Activated CD4-positive, alpha-beta T cell treated with anti-CD3 and anti-CD28 coated beads, Interleukin-2, amount 50 U/mL, for 16 hours (primary cell): Measurements from ENCODE around the gene CMTR1.

Experiments
- DNase-seq: peaks from one replicate; pipeline ENCODE4 v3.0.0-alpha.2; 2020

Gene CMTR1

DNA sequence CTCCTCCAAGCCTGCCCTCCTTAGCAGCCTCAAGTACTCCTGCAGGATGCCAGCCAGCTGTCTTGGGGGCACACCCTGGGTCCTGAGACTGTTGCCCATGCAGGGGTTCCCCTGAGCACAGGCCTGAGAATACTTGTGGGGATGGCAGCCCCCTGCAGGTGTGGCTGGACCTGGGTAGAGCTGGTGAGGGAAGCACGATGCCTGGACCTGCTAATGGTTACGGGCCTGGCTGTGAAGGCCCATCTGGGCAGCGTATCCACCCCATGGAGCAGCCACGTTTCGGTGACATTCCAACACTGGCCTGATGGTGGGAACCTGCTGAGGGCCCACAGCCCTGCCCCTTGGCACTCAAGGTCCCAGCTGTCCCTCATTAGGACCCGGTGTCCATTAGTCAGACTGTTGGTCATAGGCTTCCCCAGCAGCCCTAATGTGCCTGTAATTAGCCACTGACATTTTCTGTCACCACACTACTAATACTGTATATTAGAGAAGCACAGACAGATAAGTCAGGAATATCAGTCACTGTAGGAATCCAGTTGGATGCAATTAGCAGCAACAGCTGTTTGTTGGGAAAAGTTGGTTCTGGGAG lies 46.3 kb downstream of the CMTR1 start:
- DNase-seq = no peak

DNA sequence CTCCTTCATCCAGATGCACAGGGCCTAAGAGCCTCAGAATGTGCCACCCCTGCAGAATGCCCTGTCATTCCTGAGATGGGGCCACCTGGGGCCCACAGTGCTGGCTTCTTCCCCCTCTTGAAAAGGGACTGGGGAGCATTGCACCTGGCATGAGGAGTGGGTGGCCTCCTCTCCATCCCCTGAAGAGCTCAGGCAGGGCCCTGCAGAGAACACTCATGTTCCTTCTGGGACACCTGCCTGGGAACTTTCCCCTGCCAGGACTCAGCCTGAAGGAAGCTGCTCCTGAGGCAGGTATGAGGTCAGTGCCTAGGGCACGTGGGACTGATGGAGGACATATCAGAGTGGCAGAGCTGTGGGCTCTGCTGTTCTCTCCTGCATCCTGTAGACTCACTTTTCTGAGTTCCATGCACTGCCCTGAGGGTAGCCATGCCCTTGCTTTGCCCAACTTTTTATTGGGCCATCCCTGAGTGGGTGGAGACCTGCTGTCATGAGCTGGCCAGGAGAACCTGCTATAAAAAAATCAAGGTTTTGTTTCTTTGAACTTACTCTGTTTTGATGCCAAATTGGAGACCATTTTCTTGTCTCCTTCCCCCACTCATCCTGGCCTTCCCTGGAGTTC lies 47.2 kb downstream of the CMTR1 start:
- DNase-seq = no peak

DNA sequence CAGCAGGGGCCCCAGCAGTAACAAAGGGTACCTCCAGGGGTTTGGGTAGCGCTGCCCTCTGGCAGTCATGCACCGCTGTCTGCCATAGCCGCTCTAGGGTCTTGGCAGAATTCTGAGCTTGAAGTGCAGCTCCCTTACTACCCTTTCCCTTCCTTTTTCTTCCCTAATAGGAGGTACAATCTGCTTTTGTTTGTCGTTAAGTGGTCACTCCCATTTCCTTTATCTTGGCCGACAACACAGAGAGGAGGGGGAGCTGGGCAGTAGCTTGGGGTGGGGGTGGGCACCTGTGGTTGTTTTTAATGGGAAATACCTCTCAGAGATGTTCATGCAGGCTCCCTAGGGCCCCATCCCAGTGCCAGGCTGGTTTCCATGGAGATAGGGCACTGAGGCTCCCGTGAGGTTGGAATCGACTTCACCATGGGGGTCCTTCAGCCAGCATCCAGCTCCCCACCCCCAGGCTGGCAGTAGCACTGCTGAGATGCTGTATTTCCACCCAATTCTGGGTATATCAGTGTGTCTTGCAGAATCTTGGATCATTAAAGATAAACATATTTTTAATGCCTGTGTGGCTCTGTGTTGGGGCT lies 48.0 kb downstream of the CMTR1 start:
- no peak for DNase-seq

GRCh38 chr6:37481711-37482605 lies 48.9 kb downstream of the CMTR1 start:
- DNase-seq = no peak

DNA sequence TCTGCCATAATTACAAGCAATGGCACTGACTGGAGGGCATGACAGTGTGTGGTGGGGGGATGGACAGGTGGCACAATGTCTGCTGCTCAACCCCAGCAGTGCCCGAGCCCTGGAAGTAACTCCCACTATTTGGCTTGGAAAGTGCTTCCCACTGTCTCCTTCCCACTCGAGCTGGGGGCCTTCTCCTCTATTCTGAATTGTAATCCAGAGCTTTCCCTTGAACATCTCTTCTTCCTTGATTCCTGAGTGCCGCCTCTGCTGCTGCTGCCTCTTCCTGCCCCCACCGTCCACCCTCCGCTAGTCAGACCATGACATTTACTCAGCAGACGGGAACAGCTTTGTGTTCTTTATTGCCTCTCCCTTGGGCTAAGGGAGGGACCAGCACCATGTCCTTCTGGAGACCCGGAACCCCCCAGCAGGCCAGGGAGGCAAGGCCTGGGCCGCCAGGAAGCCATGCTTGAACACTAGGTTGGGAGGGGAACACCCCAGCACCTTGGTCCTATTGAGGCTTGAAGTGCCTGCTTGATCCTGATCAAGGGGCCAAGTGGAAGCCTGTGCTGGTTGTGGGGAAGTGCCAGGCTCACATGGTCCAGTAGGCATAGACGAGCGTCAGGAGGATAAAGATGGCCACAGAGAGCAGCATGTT lies 49.7 kb downstream of the CMTR1 start:
- no peak for DNase-seq

DNA sequence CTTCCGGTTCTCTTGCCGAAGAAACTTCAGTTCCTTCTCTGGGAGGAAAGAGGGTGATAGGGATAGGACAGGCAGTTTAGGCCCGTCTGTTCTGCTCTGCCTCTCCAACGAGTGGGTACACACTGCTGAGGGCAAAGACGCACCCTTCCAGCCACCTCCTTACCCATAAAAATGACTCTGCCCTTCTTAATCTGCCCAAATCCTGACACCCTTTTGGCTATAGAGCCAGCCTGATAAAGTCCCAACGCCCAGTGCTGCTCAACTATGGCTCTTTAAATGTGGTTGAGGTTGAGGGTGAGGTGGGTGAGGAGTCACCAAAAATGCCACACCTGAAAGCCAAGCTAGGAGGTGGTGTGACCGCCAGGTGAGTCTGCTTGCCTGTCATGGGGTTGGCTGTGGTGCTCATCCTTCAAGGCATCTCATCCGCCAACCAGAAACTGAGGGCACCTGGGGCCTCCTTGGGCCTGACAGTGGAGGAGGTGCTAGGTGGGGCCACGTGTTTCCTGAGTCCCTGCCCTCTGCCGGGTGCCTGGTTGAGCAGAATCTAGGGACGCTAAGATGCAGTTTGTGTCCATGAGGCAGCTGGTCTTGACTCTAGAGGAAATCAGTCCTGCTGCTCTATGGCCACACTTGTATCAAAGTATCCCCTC lies 50.4 kb downstream of the CMTR1 start:
- no peak for DNase-seq

DNA sequence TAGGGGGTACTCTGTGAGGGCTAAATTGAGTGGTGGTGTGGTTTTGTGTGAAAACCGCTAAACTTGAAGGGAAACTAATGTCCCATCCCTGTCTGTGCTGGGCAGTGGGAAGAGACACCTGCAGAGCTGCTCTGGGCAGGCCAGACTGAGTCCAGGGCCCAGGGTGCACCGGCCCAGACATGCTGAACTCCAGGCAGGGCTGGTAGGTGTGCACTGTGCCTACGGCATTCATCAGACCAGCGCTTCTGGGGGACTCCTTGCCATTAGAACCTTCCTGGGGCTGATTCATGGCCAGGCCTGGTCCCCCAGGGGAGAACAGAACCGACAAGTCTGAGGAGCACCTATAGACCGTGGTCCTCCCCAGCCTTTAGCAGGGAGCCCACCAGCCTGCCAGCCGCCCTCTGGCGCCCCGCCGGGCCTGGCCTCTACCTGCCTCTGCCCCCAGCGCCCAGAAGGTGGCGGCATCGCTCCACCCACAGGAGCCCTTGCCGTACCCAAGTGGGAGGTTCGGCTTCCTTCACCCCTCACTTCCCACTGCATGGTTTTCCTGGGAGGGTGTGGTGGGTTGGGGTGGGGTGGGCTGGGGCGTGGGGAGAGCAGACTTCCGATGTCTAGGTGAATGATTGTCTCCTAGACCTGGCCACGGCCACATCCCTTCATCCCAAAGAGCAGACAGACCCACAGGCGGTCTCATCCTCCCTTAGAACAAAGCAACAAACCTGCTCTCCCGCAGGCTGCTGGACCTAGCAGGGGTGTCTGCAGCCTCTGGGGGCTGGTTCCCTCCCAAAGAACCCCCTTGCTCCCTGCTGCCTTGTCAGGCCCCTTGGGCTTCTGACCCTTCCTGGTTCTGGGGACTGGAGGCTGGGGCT lies 51.1 kb downstream of the CMTR1 start:
- DNase-seq = peak; percentile 70

- no peak for DNase-seq
Measured at GRCh38 chr6:37484786-37485170, 51.8 kb downstream of the CMTR1 start.

GRCh38 chr6:37485291-37485702 lies 52.3 kb downstream of the CMTR1 start:
- DNase-seq = no peak

- DNase-seq = no peak
Measured at GRCh38 chr6:37486121-37486839, 53.3 kb downstream of the CMTR1 start.

- no peak for DNase-seq
Measured at GRCh38 chr6:37487591-37488380, 54.8 kb downstream of the CMTR1 start.

GRCh38 chr6:37488476-37488875 lies 55.5 kb downstream of the CMTR1 start:
- peak; percentile 39 for DNase-seq

DNA sequence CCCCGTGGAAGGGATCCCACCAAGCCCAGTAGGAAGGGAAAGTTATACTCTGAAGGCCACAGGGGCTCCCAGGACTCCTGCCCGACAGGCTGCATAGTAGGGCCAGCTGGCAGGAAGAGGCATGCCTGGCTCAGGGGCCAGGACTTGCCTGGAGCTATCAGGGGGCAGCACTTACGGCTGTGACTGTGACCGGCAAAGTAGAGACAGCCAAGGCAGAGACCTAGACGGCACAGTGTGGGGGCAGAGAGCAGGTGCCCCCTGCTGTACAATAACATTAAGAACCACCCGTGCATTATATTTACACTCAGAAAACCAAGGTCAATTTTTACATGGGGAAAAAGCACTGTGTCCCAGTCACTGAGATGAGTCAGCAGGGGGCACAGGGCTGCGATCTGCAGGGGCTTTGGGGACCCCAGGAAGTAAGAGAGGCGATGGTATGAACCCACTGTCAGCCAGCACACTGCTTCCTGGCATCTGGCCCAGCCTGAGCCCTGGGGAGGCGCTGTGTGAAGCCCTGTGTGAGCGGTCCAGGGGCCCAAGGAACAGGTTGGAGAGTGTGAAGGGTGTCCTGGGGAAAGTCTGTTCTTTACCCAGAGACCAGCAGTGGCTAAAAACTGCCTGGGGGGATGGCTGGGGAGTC lies 56.8 kb downstream of the CMTR1 start:
- DNase-seq = no peak

DNA sequence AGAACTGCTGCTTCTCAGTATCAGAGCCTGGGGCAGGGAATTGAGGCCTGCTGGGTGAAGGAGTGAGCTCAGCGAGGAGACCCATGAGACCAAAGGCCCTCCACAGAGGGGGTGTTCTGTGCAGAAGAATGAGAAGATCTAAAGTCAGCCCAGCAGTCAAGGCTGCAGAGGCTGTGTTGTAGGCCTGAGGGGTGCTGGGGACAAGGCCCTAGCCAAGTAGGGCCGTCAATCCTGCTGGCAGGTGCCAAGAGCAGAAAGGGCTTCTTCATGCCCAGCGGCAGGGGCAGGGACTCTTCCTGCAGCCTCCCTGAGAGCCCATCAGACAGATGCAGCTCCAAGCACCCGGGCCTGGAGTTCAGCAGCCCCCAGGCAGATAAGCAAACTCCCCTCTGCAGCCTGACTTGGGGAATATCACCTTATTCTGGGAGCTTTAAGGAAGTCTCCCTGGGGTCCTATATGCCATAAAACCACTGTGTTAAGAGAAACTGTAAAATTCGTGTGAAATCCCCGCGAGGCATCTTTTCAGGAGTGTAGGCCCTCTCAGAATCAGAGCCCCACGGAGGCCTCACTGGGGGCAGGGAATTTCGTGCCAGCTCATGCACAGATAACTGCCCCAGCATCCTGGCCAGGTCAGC lies 57.6 kb downstream of the CMTR1 start:
- no peak for DNase-seq

- DNase-seq = no peak
Measured at GRCh38 chr6:37491171-37491829, 58.3 kb downstream of the CMTR1 start.

DNA sequence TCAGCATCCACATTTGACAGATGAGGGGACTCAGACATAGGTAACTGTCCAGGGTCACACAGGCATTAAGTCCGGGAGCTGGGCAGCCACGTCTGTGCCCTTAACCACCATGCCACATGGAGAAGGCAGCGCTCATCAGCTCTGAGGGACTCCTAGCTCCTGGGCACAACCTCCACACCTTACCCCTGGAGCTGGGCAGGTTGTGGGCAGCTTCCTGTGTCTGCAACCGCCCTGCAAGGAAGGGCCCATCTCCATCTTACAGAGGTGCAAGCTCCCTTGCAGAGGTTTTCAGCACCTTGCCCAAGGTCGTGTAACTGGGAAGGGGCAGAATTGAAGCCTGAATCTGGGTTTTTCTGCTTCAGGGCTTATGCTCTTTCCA lies 58.8 kb downstream of the CMTR1 start:
- DNase-seq = no peak

- no peak for DNase-seq
Measured at GRCh38 chr6:37492236-37492972, 59.4 kb downstream of the CMTR1 start.
